Measurements from ENCODE around the gene PARP9.
A peak's percentile ranks its signal among the peaks of the same experiment; 100 is the strongest.
"Not testable (repeated sequence)": the region's sequence is repeated elsewhere in the genome, so short reads cannot be mapped to it uniquely, and the experiment has no call there.

Gene PARP9

DNA sequence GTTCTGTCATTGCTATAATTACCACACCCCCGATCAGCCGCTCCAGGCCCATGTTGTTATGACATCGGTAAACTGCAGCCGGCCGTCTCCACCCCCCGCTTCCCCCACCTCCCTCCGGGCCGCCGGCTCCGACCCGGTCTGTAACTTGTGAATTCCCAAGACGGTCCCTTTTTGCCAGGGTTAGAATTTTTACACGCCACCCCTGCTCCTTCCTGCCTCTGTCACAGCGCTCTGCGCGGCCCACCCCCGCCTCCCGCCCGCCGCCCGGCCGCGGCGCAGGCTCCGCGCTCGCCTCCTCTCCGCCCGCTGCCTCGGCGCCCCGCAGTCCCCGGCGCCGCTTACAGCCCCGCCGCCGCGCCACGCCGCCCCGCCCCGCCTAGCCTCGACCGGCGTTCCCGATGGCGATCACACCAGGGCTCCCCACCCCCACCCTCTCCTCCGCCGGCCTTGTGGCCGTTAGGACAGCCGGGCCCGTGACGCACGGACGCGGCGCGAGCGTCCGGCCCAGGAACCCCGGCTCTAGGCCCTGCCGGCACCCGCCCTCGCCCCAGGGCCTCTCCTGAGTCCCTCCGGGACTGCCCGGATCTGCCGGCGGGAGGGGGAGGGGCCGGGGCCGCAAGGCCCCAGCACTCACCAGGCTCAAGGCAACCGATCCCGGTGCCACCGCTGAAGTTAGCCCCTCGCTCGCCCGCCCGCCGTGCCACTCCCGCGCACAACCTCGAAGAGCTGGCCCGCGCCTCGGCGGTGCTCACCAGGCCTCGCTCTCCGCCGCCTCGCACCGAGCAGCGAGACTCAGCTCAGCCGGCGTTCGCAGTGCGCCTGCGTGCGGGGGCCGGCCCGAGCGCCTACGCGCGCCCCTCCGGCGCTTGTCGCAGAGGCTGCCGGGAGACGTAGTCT is 49.7 kb downstream of the PARP9 start, which contains the start of gene KPNA1:
Gene KPNA1 (minus strand): TSS at position 817 of the 897 bp plus-strand sequence. CDS start 18,374 bp downstream, outside the sequence.
- TF ChIP-seq, protein P1, sequence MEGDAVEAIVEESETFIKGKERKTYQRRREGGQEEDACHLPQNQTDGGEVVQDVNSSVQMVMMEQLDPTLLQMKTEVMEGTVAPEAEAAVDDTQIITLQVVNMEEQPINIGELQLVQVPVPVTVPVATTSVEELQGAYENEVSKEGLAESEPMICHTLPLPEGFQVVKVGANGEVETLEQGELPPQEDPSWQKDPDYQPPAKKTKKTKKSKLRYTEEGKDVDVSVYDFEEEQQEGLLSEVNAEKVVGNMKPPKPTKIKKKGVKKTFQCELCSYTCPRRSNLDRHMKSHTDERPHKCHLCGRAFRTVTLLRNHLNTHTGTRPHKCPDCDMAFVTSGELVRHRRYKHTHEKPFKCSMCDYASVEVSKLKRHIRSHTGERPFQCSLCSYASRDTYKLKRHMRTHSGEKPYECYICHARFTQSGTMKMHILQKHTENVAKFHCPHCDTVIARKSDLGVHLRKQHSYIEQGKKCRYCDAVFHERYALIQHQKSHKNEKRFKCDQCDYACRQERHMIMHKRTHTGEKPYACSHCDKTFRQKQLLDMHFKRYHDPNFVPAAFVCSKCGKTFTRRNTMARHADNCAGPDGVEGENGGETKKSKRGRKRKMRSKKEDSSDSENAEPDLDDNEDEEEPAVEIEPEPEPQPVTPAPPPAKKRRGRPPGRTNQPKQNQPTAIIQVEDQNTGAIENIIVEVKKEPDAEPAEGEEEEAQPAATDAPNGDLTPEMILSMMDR (conservative IDR thresholded peaks at IDR 0.05) = no peak
- peak; percentile 99 for TF ChIP-seq ZFX (IDR thresholded peaks at IDR 0.05)
- peak within 1 kb of the TSS; percentile 97 for H3K27ac ChIP-seq

DNA sequence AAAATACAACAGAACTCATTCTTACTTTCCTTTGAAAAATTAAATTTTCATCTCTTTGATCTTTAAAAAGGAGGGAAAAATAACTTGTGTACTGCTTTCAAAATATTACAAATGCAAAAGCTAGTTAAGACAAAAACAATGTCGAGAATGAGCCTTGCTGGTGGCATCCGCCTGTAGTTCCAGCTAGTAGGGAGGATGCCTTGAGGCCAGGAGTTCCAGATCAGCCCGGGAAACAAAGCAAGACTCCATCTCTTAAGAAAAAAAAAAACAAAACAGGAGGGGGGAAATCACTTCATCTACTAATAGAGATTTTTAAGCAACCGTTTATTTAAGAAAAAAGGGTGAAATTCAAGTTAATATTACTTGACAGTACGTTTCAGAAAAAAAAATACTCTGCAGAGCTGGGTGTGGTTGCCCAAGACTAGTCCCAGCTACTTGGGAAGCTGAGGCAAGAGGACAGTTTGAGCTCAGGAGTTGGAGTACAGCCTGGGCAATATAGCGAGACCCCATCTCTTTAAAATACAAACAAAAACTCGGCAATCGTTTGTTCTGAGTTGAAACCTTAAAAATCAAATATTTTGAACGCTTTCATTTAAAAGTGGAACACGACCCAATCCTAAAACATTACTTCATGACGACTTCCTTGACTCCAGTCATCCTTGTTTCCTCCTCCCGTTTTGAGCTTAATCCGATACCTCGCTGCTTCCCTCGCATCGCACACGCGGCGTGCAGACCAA is 50.5 kb downstream of the PARP9 start:
- TF ChIP-seq ZFX (IDR thresholded peaks at IDR 0.05) = no peak
- TF ChIP-seq, protein P1 (conservative IDR thresholded peaks at IDR 0.05) = no peak
- peak overlapping the region; percentile 97 for H3K27ac ChIP-seq

DNA sequence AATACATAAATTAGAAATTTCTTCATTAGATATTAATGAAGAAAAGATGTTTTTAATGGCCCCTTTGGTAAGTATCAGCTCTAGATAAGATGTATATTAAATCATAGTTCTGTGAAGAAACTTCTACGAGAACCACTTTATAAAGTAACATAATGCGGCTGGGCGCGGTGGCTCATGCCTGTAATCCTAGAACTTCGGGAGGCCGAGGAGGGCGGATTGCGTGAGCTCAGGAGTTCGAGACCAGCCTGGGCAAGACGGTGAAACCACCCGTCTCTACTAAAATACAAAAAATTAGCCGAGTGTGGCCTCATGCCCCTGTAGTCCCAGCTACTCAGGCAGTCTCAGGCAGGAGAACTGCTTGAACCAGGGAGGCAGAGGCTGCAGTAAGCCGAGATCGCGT is 51.8 kb downstream of the PARP9 start:
- TF ChIP-seq, protein P1 (conservative IDR thresholded peaks at IDR 0.05) = no peak
- no peak for TF ChIP-seq ZFX (IDR thresholded peaks at IDR 0.05)
- H3K27ac ChIP-seq = no peak overlapping the region

DNA sequence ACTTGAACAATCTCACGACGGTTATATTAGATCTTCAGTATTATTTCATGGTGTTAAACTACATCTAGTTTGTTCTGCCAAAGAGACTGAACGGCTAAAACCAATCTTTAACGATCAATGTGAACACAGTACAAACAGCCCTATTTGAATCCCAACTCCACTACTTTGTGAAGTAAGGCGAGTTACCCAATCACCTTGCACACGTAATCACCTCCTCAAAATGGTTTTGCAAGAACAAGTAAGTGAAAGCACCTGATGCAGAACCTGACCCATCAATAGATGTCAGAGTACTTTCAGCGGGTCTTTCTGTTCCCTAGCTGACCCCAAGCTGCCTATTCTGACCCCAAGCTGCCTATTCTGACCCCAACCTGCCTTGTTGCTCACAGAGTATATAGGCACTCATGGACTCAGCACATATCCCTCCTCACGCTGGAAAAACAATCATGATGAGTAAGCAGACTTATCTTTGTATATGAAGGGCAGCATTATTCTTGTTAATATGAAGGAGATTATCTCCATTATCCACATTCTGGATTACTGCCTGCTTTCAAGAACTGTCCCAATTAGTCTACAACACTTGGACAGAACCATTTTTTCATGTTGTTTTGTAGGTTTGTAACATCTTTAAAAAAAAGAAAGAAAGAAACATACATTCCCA is 53.1 kb downstream of the PARP9 start:
- H3K27ac ChIP-seq = no peak overlapping the region
- TF ChIP-seq, protein P1 (conservative IDR thresholded peaks at IDR 0.05) = no peak
- no peak for TF ChIP-seq ZFX (IDR thresholded peaks at IDR 0.05)

DNA sequence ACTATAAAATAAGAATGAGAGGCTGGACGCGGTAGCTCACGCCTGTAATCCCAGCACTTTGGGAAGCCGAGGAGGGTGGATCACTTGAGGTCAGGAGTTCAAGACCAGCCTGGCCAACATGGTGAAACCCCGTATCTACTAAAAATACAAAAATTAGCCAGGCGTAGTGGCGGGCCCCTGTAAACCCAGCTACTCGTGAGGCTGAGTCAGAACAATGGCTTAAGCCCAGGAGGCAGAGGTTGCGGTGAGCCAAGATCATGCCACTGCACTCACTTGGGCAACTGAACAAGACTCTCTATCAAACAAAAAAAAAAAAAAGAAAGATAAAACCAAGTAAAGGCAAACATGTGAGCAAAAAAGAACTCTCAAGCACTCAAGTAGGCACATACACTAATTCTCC is 55.2 kb downstream of the PARP9 start:
- not testable (repeated sequence) for H3K27ac ChIP-seq

DNA sequence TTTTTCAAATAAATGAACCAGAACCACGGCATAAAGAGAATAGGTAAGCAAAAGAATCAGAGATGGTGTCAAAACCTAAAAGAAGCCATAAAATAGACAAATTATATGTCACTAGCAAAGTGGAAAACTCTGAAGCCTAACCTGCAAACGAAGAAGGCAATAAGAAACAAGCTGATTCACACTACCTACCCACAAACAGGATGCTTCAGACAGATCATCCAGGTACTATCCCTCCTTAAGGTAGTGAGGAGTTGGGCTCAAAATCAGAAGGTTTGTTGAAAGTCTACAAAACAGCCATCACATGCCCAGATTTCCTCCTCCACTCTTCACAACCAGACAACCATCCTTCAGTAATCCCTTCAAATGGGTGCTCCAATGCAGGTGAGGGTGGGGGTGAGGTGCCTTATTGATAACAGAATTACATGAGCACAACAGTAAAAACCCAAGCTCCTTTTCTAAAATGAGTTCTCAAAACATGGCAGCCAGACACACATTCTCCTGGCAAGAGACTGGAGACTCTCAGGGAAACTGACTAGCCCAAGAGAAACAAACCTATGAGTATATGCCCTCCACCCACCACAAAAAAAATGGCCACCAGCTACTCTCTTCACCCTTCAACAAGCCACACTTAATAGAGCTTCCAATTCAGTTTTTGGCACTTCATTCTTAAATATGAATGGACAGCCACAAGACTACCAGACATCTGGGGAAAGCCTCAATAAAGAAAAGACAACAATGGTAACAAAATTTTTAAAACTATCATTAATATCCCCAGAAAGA is 55.8 kb downstream of the PARP9 start:
- H3K27ac ChIP-seq = no peak overlapping the region
- no peak for TF ChIP-seq ZFX (IDR thresholded peaks at IDR 0.05)
- TF ChIP-seq, protein P1 (conservative IDR thresholded peaks at IDR 0.05) = no peak

DNA sequence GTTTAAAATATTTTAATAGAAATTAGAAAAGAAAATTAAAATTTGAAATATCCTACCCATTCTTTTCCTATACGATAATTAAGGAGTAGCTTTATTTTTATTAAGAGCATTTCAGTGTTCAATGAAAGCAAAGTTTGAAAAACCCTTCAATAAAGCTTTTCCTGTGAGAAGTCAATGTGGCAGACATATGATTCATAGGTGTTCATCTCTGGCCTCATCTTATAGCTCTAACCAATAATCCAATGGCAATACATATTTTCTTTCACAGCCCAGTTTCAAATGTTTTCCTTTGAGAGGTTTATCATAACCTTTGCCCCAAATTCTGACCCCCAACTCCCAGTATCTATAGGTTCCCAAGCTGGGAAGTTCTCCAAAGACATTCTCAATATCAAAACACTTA is 57.6 kb downstream of the PARP9 start:
- H3K27ac ChIP-seq = no peak overlapping the region

More for the DNA sequence above, 57.6 kb downstream of the PARP9 start:
- TF ChIP-seq, protein P1 (conservative IDR thresholded peaks at IDR 0.05) = no peak
- TF ChIP-seq ZFX (IDR thresholded peaks at IDR 0.05) = no peak
